A673 (cell line): ENCODE results near the gene OR2G6.
"Not testable (repeated sequence)": the region's sequence is repeated elsewhere in the genome, so short reads cannot be mapped to it uniquely, and the experiment has no call there.

Source experiments
- CTCF ChIP-seq: fragments of 300-800, 200-600 bp; sonication (generic); conservative IDR thresholded peaks from 2 replicates; pipeline ENCODE4 v1.5.1; 2017; ENCODE audit warnings: low read depth, mild to moderate bottlenecking, antibody characterized with exemption, low read length, moderate library complexity, mixed read lengths
- EZH2 ChIP-seq: fragments of 200-600 bp; sonication (generic); IDR thresholded peaks from 2 replicates; pipeline ENCODE4 v1.6.1; 2017; ENCODE audit warnings: borderline replicate concordance, low read depth, mild to moderate bottlenecking, mixed read lengths, antibody characterized with exemption, low read length; ENCODE audit not compliant: poor library complexity, severe bottlenecking

GRCh38 chr1:248500305-248501035 lies 7.4 kb upstream of the OR2G6 start:
- TF ChIP-seq EZH2, CTCF: not testable (repeated sequence)
